Heart left ventricle (tissue), 16 donors: ENCODE results near the gene SH3RF3. TPM values are rescaled to one million over a fixed set of nuclear protein-coding genes. Genes with fewer than 3 reads are reported as not detected.

Experiments used
- ATAC-seq, 4 donors: fragments of 200-7000 bp; cut with Tn5 transposase; one replicate each; pipeline ENCODE4 v1.9.1; 2020 to 2022; ENCODE audit warnings: moderate library complexity in 4 of 4, mild to moderate bottlenecking in 3 of 4, moderate number of reproducible peaks in 1 of 4
- DNase-seq, 5 donors: peaks; one replicate each; pipeline ENCODE4 v3.0.0-alpha.2; 2020
- H3K27ac ChIP-seq, 12 donors: fragments of 200-600 bp; sonication (generic) in 4 of 12; one replicate each; pipeline versions ENCODE4 v1.5.0 to v1.8.0; 2016 to 2022; ENCODE audit warnings: mild to moderate bottlenecking in 2 of 12
- H3K27me3 ChIP-seq, 9 donors: fragments of 200-600 bp; sonication (generic) in 2 of 9; one replicate each; pipeline versions ENCODE4 v1.5.1 to v1.8.0; 2016 to 2022; ENCODE audit warnings: mild to moderate bottlenecking in 3 of 9
- H3K36me3 ChIP-seq, 9 donors: fragments of 200-600 bp; sonication (generic) in 2 of 9; one replicate each; pipeline versions ENCODE4 v1.5.0 to v1.8.0; 2018 to 2022; ENCODE audit warnings: mild to moderate bottlenecking in 2 of 9
- H3K4me1 ChIP-seq, 12 donors: fragments of 200-600 bp; sonication (generic) in 4 of 12; one replicate each; pipeline versions ENCODE4 v1.5.0 to v1.8.0; 2016 to 2022; ENCODE audit warnings: mild to moderate bottlenecking in 3 of 12
- H3K4me3 ChIP-seq, 12 donors: fragments of 200-600 bp; sonication (generic) in 4 of 12; one replicate each; pipeline versions ENCODE4 v1.5.0 to v1.8.0; 2017 to 2022; ENCODE audit warnings: mild to moderate bottlenecking in 9 of 12, moderate library complexity in 4 of 12
- H3K9me3 ChIP-seq, 12 donors: fragments of 200-600 bp; sonication (generic) in 4 of 12; one replicate each; pipeline versions ENCODE4 v1.5.0 to v1.8.0; 2016 to 2022; ENCODE audit warnings: mild to moderate bottlenecking in 1 of 12
- POLR2A ChIP-seq, 2 donors: fragments of 450-650 bp; IDR thresholded peaks; one replicate each; pipeline ENCODE4 v1.6.1; 2017; ENCODE audit warnings: antibody characterized with exemption in 2 of 2, mild to moderate bottlenecking in 2 of 2, moderate library complexity in 2 of 2
- WGBS, 4 donors: extraction: QIAGEN DNeasy Blood & Tissue Kit in 2 of 4; methylation state at CpG; one replicate each; pipeline versions ENCODE4 v1.1.5 to v1.1.7; 2013 to 2018; 5-methylcytosine and 5-hydroxymethylcytosine counted together
- intact Hi-C, 10 donors: fragments of 100-400 bp; cut with DNase I; formaldehyde crosslinking; loops; one replicate each; pipeline versions ENCODE4 v1.11.1 to v1.14.2; 2022
- polyA plus RNA-seq, 2 donors: library from polyadenylated mRNA; stranded (reverse); fragments of 200-250 nt; gene quantifications; one replicate each; pipeline ENCODE4 v1.2.3, GENCODE V29; 2013
- total RNA-seq, 9 donors: library from RNA; depleted of rRNA in 2 of 9; stranded (reverse); fragments of >200 nt in 2 of 9; fragmentation: NEBNext Ultra II Directional in 3 of 9; extraction: Animal tissue kit (Norgen Biotek cat#: 25700) in 3 of 9; gene quantifications; one replicate each; pipeline versions ENCODE4 v1.1.0 to v1.2.4, GENCODE V29; 2016 to 2023
- TF ChIP-seq, protein P1 (sequence below), 12 donors: fragments of 200-600 bp; sonication (generic) in 4 of 12; IDR thresholded peaks; one replicate each; pipeline versions ENCODE4 v1.5.0 to v1.8.0; 2018 to 2022; ENCODE audit warnings: antibody characterized with exemption in 12 of 12, mild to moderate bottlenecking in 5 of 12
- donor health status: ischemic (EF 13 %, LVEDD 7.1; RV severe dilation, severe dysfunction).
- donor health status: healthy with polysubstance abuse.
- donor health status: DM: no; HTN: yes; CAD: no.
- donor health status: DM: no; HTN: no; CAD: no.
- donor health status: ischemic (EF 25% LVEDD 6.9; RV normal size, moderate dysfunction).
- donor health status: ischemic (EF 25% LVEDD 5.7; RV mildly dilated, moderate dysfunction).
- donor health status: healthy.
- donor health status: DM: yes; HTN: yes; CAD: no.
- donor health status: ischemic (EF 35%, LVEDD 5.7; RV mildly dilated, moderate dysfunction).
- donor health status: nonischemic (EF 11% LVEDD 7.7; RV severe dilation, severe dysfunction).
- donor health status: DM: yes; HTN: yes; CAD: no.
- donor health status: PGD.
- donor health status: ischemic (EF 29% LVEDD 5.4; RV normal size, mild dysfunction).
- donor health status: nonischemic (EF 23%, LVEDD 6.1; RV moderate dilation, normal function).

The SH3RF3 gene
- total and polyA plus RNA-seq, 11 donors, result 5.2 to 15.7 (median 7.9) TPM

DNA sequence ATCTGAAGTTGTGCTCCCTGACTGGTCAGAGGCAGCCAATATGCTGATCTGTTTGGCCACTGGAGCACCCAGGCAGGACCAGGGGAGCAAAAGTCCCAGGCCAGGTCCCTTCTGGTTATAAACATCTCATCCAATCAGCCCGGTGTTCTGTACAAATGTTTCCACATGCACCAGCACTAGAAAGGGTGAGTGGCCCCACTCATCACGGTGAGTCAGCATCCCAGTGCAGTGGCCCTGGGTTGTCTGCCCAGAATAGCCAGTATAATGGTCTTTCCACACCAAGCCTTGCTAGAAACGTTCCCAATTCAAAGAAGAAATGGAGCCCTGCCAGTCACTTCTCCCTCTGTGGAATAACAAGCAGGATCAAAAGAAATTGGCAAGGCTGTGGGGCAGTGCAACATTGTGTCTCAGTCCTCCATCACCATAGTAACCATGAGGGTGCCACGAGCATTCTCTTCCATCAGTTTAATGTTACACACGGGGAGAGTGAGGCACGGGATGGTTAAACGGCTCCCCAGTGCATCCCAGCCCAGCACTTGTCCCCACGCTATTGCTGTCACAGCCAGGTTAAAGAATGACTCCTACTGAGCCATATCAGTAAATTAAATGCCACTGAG, 309.9 kb downstream of the SH3RF3 start:
- H3K27ac ChIP-seq, result peak overlapping the region in 10 of 12 donors; percentile 17 to 79 (median 42)
- no peak overlapping the region for H3K4me3 ChIP-seq
- 62 to 69% (median 64%) methylated on average over 8 of the region's 8 CpGs for WGBS, 4 donors
- intact Hi-C loops, result loop anchor here in 2 of 10 donors (5.0 to 10.0 kb wide), 2 partner anchors 46 to 312 kb away; partner anchors contain the start of gene SH3RF3 (in 1 of the 2)
- ATAC-seq (peak; percentile 64 to 87 (median 80)), DNase-seq (peak in 4 of 5 donors; percentile 25 to 82 (median 60))
- H3K36me3 ChIP-seq, result peaks cover 0 to 8% (median 0%) of the 10 kb centered on the region in 9 donors
- H3K9me3 ChIP-seq, result peaks cover 0 to 33% (median 13%) of the 10 kb centered on the region in 12 donors
- TF ChIP-seq, protein P1, sequence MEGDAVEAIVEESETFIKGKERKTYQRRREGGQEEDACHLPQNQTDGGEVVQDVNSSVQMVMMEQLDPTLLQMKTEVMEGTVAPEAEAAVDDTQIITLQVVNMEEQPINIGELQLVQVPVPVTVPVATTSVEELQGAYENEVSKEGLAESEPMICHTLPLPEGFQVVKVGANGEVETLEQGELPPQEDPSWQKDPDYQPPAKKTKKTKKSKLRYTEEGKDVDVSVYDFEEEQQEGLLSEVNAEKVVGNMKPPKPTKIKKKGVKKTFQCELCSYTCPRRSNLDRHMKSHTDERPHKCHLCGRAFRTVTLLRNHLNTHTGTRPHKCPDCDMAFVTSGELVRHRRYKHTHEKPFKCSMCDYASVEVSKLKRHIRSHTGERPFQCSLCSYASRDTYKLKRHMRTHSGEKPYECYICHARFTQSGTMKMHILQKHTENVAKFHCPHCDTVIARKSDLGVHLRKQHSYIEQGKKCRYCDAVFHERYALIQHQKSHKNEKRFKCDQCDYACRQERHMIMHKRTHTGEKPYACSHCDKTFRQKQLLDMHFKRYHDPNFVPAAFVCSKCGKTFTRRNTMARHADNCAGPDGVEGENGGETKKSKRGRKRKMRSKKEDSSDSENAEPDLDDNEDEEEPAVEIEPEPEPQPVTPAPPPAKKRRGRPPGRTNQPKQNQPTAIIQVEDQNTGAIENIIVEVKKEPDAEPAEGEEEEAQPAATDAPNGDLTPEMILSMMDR (IDR thresholded peaks at IDR 0.05), result no peak
- TF ChIP-seq POLR2A (IDR thresholded peaks at IDR 0.05), result no peak
- H3K27me3 ChIP-seq, result no peaks in the 10 kb centered on the region
- H3K4me1 ChIP-seq, result peaks cover 5 to 42% (median 27%) of the 10 kb centered on the region in 12 donors

- intact Hi-C loops, result loop anchor here in 2 of 10 donors (5.0 to 10.0 kb wide), 2 partner anchors 45 to 312 kb away; partner anchors contain the start of gene SH3RF3 (in 1 of the 2)
- DNase-seq (peak in 1 of 5 donors; percentile 19), ATAC-seq (no peak)
- H3K4me3 ChIP-seq, result no peak overlapping the region
- H3K27ac ChIP-seq, result peak overlapping the region in 5 of 12 donors; percentile 36 to 79 (median 59)
- no peaks in the 10 kb centered on the region for H3K27me3 ChIP-seq
- WGBS, 4 donors, result 80 to 91% (median 87%) methylated on average over 4 of the region's 4 CpGs
- no peak for TF ChIP-seq POLR2A (IDR thresholded peaks at IDR 0.05)
- TF ChIP-seq, protein P1 (IDR thresholded peaks at IDR 0.05), result no peak
- H3K36me3 ChIP-seq, result peaks cover 0 to 8% (median 0%) of the 10 kb centered on the region in 9 donors
- peaks cover 0 to 35% (median 13%) of the 10 kb centered on the region in 12 donors for H3K9me3 ChIP-seq
- peaks cover 5 to 42% (median 27%) of the 10 kb centered on the region in 12 donors for H3K4me1 ChIP-seq
These were observed 310.4 kb downstream of the SH3RF3 start for GRCh38 chr2:109439390-109439786.

- Histone ChIP-seq H3K9me3 (peaks cover 0 to 41% (median 13%) of the 10 kb centered on the region in 12 donors), H3K36me3 (peaks cover 0 to 8% (median 0%) of the 10 kb centered on the region in 9 donors), H3K4me1 (peaks cover 5 to 42% (median 27%) of the 10 kb centered on the region in 12 donors), H3K4me3 (no peak overlapping the region), H3K27me3 (no peaks in the 10 kb centered on the region), H3K27ac (no peak overlapping the region)
- no peak for DNase-seq
- 94 to 96% (median 95%) methylated on average over 7 of the region's 7 CpGs for WGBS, 4 donors
- TF ChIP-seq POLR2A (IDR thresholded peaks at IDR 0.05), result no peak
- TF ChIP-seq, protein P1 (IDR thresholded peaks at IDR 0.05), result no peak
- ATAC-seq, result no peak
- intact Hi-C loops, result loop anchor here in 3 of 10 donors (5.0 to 10.0 kb wide), 3 partner anchors 45 to 313 kb away; partner anchors contain the start of gene SH3RF3 (in 1 of the 3)
These were observed 311.0 kb downstream of the SH3RF3 start for GRCh38 chr2:109439986-109440385.

GRCh38 chr2:109440499-109441156, 311.6 kb downstream of the SH3RF3 start:
- DNase-seq (peak in 1 of 5 donors; percentile 19), ATAC-seq (no peak)
- Histone ChIP-seq H3K4me3 (no peak overlapping the region), H3K27me3 (no peaks in the 10 kb centered on the region), H3K9me3 (peaks cover 0 to 46% (median 13%) of the 10 kb centered on the region in 12 donors), H3K36me3 (peaks cover 0 to 8% (median 0%) of the 10 kb centered on the region in 9 donors), H3K4me1 (peaks cover 5 to 38% (median 26%) of the 10 kb centered on the region in 12 donors), H3K27ac (no peak overlapping the region)
- no peak for TF ChIP-seq POLR2A (IDR thresholded peaks at IDR 0.05)
- TF ChIP-seq, protein P1 (IDR thresholded peaks at IDR 0.05), result no peak
- intact Hi-C loops, result loop anchor here in 1 of 10 donors (10.0 kb wide), 1 partner anchor 54 kb away; no protein-coding TSS in a partner anchor
- WGBS, 4 donors, result 88 to 94% (median 93%) methylated on average over 4 of the region's 4 CpGs
